ENCODE results near the gene GUK1. TPM values are rescaled to one million over a fixed set of nuclear protein-coding genes. Genes with fewer than 3 reads are reported as not detected.

The GUK1 gene
- total RNA-seq, 2 donors from 2014 or later = 178 to 221 TPM

- peaks cover 14% of the 10 kb centered on the region for H3K36me3 ChIP-seq
- H3K4me1 ChIP-seq = peaks cover 12% of the 10 kb centered on the region
- no peaks in the 10 kb centered on the region for H3K27me3 ChIP-seq
- no peak overlapping the region for H3K27ac ChIP-seq
- H3K9ac ChIP-seq (ENCODE audit: low read depth in 2 of 2, low read length in 2 of 2) = no peak overlapping the region
- DNase-seq = no peak
- H3K4me3 ChIP-seq = no peak overlapping the region
- no peaks in the 10 kb centered on the region for H3K9me3 ChIP-seq
- no peak for TF ChIP-seq CTCF (IDR thresholded peaks at IDR 0.05)
- intact Hi-C loops (cut with DNase I) = no loop called here
Observed at GRCh38 chr1:228094432-228095016, 45.6 kb upstream of the GUK1 start.

- TF ChIP-seq CTCF (IDR thresholded peaks at IDR 0.05) = no peak
- DNase-seq = no peak
- intact Hi-C loops (cut with DNase I) = no loop called here
- Histone ChIP-seq H3K4me3 (no peak overlapping the region), H3K9ac (ENCODE audit: low read depth in 2 of 2, low read length in 2 of 2) (no peak overlapping the region), H3K27me3 (no peaks in the 10 kb centered on the region), H3K27ac (no peak overlapping the region), H3K4me1 (peaks cover 5% of the 10 kb centered on the region), H3K9me3 (no peaks in the 10 kb centered on the region), H3K36me3 (peaks cover 14% of the 10 kb centered on the region)
Observed at GRCh38 chr1:228095161-228095560, 44.9 kb upstream of the GUK1 start.

- Histone ChIP-seq H3K4me1 (peaks cover under 1% of the 10 kb centered on the region), H3K36me3 (peaks cover 14% of the 10 kb centered on the region), H3K4me3 (no peak overlapping the region), H3K27ac (no peak overlapping the region), H3K9ac (ENCODE audit: low read depth in 2 of 2, low read length in 2 of 2) (no peak overlapping the region), H3K9me3 (no peaks in the 10 kb centered on the region), H3K27me3 (no peaks in the 10 kb centered on the region)
- intact Hi-C loops (cut with DNase I) = no loop called here
- no peak for DNase-seq
- no peak for TF ChIP-seq CTCF (IDR thresholded peaks at IDR 0.05)
Observed at GRCh38 chr1:228095938-228096337, 44.1 kb upstream of the GUK1 start.

- no peak for TF ChIP-seq CTCF (IDR thresholded peaks at IDR 0.05)
- peaks cover 14% of the 10 kb centered on the region for H3K36me3 ChIP-seq
Observed at GRCh38 chr1:228096416-228097332, 43.4 kb upstream of the GUK1 start.

GRCh38 chr1:228097333-228098081 is 42.6 kb upstream of the GUK1 start:
- H3K27ac ChIP-seq = no peak overlapping the region
- no peaks in the 10 kb centered on the region for H3K9me3 ChIP-seq
- H3K4me3 ChIP-seq = no peak overlapping the region
- peaks cover 13% of the 10 kb centered on the region for H3K4me1 ChIP-seq
- intact Hi-C loops (cut with DNase I) = no loop called here
- no peak for DNase-seq
- H3K27me3 ChIP-seq = no peaks in the 10 kb centered on the region
- TF ChIP-seq CTCF (IDR thresholded peaks at IDR 0.05) = no peak
- peaks cover 14% of the 10 kb centered on the region for H3K36me3 ChIP-seq
- no peak overlapping the region for H3K9ac ChIP-seq (ENCODE audit: low read depth in 2 of 2, low read length in 2 of 2)

More at GRCh38 chr1:228096416-228097332, 43.4 kb upstream of the GUK1 start:
- no peak overlapping the region for H3K4me3 ChIP-seq
- no peak overlapping the region for H3K9ac ChIP-seq (ENCODE audit: low read depth in 2 of 2, low read length in 2 of 2)
- H3K27ac ChIP-seq = no peak overlapping the region
- H3K9me3 ChIP-seq = no peaks in the 10 kb centered on the region
- no peaks in the 10 kb centered on the region for H3K27me3 ChIP-seq
- intact Hi-C loops (cut with DNase I) = no loop called here
- peaks cover 8% of the 10 kb centered on the region for H3K4me1 ChIP-seq
- DNase-seq = no peak

All from colonic mucosa (tissue), 4 donors.